ENCODE results near the gene DYNLT4. TPM values are rescaled to one million over a fixed set of nuclear protein-coding genes. Genes with fewer than 3 reads are reported as not detected.
A peak's percentile ranks its signal among the peaks of the same experiment; 100 is the strongest.

The DYNLT4 gene
- total and polyA plus RNA-seq, 2 of the 13 experiments (the other 11 are each of a cell fraction or from before 2014, with no cell fraction given) = 0.77 TPM; not detected in 1

DNA sequence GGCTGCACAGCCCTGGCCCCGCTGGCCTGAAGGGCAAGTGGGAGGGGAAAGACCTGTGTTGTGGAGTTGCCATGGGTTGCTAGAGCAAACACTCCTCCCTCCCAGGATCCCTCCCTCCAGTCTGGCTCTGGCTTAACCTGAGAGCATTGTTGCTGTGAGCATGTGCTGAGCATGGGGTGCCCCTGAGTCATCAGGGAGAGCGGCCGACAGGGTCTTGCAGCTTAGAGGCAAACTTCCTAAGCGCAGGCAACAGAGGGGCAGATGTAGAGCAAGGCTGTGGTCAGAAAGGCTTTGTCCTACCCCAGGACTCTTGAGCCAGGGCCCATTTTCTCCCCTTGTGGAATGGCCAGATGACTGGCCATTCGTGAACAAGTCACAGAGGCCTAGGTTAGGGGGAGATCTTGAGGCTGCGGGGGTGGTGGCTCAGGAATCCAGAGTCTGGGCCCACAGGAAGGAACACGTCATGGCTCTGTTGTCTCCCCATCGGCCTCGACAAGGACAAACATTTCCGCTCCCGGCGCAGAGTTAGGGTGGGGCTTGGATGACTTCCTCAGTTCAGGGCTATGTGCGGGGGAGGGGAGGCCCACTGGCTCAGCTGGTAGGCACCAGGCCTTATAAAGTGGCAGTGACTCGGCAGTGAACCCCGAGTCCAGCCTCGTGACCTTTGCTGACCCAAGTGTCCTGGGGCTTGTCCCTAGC is 362 bp upstream of the DYNLT4 start (continued):
- TF ChIP-seq, protein P1, sequence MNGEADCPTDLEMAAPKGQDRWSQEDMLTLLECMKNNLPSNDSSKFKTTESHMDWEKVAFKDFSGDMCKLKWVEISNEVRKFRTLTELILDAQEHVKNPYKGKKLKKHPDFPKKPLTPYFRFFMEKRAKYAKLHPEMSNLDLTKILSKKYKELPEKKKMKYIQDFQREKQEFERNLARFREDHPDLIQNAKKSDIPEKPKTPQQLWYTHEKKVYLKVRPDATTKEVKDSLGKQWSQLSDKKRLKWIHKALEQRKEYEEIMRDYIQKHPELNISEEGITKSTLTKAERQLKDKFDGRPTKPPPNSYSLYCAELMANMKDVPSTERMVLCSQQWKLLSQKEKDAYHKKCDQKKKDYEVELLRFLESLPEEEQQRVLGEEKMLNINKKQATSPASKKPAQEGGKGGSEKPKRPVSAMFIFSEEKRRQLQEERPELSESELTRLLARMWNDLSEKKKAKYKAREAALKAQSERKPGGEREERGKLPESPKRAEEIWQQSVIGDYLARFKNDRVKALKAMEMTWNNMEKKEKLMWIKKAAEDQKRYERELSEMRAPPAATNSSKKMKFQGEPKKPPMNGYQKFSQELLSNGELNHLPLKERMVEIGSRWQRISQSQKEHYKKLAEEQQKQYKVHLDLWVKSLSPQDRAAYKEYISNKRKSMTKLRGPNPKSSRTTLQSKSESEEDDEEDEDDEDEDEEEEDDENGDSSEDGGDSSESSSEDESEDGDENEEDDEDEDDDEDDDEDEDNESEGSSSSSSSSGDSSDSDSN (CRISPR knock-in tag; IDR thresholded peaks at IDR 0.05) = peak; percentile 84
- TF ChIP-seq PCBP2 (optimal IDR thresholded peaks at IDR 0.05; ENCODE audit: low read depth, low read length, poor library complexity, severe bottlenecking) = no peak
- TF ChIP-seq, protein P2, sequence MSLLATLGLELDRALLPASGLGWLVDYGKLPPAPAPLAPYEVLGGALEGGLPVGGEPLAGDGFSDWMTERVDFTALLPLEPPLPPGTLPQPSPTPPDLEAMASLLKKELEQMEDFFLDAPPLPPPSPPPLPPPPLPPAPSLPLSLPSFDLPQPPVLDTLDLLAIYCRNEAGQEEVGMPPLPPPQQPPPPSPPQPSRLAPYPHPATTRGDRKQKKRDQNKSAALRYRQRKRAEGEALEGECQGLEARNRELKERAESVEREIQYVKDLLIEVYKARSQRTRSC (CRISPR knock-in tag; IDR thresholded peaks at IDR 0.05; ENCODE audit: low read depth) = no peak; the same call in 1 of the 2 replicates
- peak; percentile 57 for TF ChIP-seq ZNF292 (CRISPR knock-in tag; IDR thresholded peaks at IDR 0.05; ENCODE audit: borderline replicate concordance, low read depth)
- peak; percentile 88; the same call in 1 of the 2 replicates for TF ChIP-seq ZFP90 (CRISPR knock-in tag; IDR thresholded peaks at IDR 0.05; ENCODE audit: borderline replicate concordance)
- TF ChIP-seq ZNF256 (CRISPR knock-in tag; conservative IDR thresholded peaks at IDR 0.05) = no peak; the same call in 1 of the 2 replicates
- TF ChIP-seq ZNF572 (CRISPR knock-in tag; IDR thresholded peaks at IDR 0.05) = no peak; the same call in 1 of the 2 replicates
- TF ChIP-seq POGK (CRISPR knock-in tag; conservative IDR thresholded peaks at IDR 0.05) = peak; percentile 76
- TF ChIP-seq RXRA (CRISPR knock-in tag; IDR thresholded peaks at IDR 0.05) = no peak; the same call in none of the 2 replicates
- TF ChIP-seq ZNF556 (CRISPR knock-in tag; IDR thresholded peaks at IDR 0.05; ENCODE audit: borderline replicate concordance) = peak; percentile 86; the same call in 1 of the 2 replicates
- TF ChIP-seq CHD2 (IDR thresholded peaks at IDR 0.05; ENCODE audit: low read depth, low read length) = 0 out of 2 replicates have a peak, but pooled peaks have one; percentile 12
- TF ChIP-seq DMAP1 (CRISPR knock-in tag; IDR thresholded peaks at IDR 0.05) = peak; percentile 87
- peak; percentile 18 for TF ChIP-seq MEIS2 (CRISPR knock-in tag; IDR thresholded peaks at IDR 0.05)
- TF ChIP-seq SMYD3 (CRISPR knock-in tag; IDR thresholded peaks at IDR 0.05) = peak; percentile 74; the same call in 1 of the 2 replicates
- no peak for TF ChIP-seq ZBTB38 (CRISPR knock-in tag; IDR thresholded peaks at IDR 0.05)
- peak; percentile 30 for TF ChIP-seq BCL3 (CRISPR knock-in tag; IDR thresholded peaks at IDR 0.05)
- TF ChIP-seq TP53 (CRISPR knock-in tag; conservative IDR thresholded peaks at IDR 0.05) = no peak
- peak; percentile 66; the same call in 1 of the 2 replicates for TF ChIP-seq U2AF2 (IDR thresholded peaks at IDR 0.05; ENCODE audit: low read depth, low read length)
- peak; percentile 79 for TF ChIP-seq NR2F6 (IDR thresholded peaks at IDR 0.05)
- peak; percentile 78 for TF ChIP-seq NR2F6 (CRISPR knock-in tag; IDR thresholded peaks at IDR 0.05)
- no peak; the same call in 1 of the 2 replicates for TF ChIP-seq ATF1 (CRISPR knock-in tag; IDR thresholded peaks at IDR 0.05)
- peak; percentile 79; the same call in 1 of the 2 replicates for TF ChIP-seq MIER3 (CRISPR knock-in tag; IDR thresholded peaks at IDR 0.05; ENCODE audit: borderline replicate concordance)
- no peak; the same call in 1 of the 2 replicates for TF ChIP-seq AHR (CRISPR knock-in tag; IDR thresholded peaks at IDR 0.05)
